ENCODE results near the gene THAP11. TPM values are rescaled to one million over a fixed set of nuclear protein-coding genes. Genes with fewer than 3 reads are reported as not detected.

The THAP11 gene
- total RNA-seq: 10 to 100 TPM; 30.2 to 37.8 (median 35.0) TPM
- polyA plus RNA-seq: 10 to 100 TPM; 31.9 to 78.6 (median 35.0) TPM
- long read RNA-seq, donor 1, transcript THAP11-201 (1 exons, 2,114 nt): major isoform, 85 of 85 reads
- long read RNA-seq, donor 1, partial matches to known transcripts: 0 of 85 reads
- long read RNA-seq, donor 1, other reads (novel, unspliced or antisense): 0 of 85 reads
- long read RNA-seq, donor 2, transcript THAP11-201 (1 exons, 2,114 nt): major isoform, 164 of 164 reads
- long read RNA-seq, donor 2, partial matches to known transcripts: 0 of 164 reads
- long read RNA-seq, donor 2, other reads (novel, unspliced or antisense): 0 of 164 reads

- peak within 1 kb of the TSS; percentile 100 for H3K27ac ChIP-seq
- ATAC-seq (peak; percentile 78 to 81 (median 81)), DNase-seq (peak; percentile 93 to 97)
- 0 to 1% (median 1%) methylated on average over 64 to 83 of the region's 83 CpGs for WGBS, 3 donors
- intact Hi-C loops (cut with DNase I): loop anchor here in 1 of 2 donors (10.0 kb wide), 1 partner anchor 393 kb away; the partner anchor contains the start of gene ESRP2
- H3K4me3 ChIP-seq: peak within 1 kb of the TSS; percentile 100
- no peaks in the 10 kb centered on the region for H3K27me3 ChIP-seq (ENCODE audit: insufficient read depth in 3 of 3, low read length in 2 of 3)
- TF ChIP-seq CTCF (IDR thresholded peaks at IDR 0.05): peak; percentile 79
- H3K9me3 ChIP-seq: no peaks in the 10 kb centered on the region
- H3K36me3 ChIP-seq (ENCODE audit: insufficient read depth in 1 of 2, low read depth in 1 of 2): peaks cover 0 to 5% of the 10 kb centered on the region in 2 donors
- peaks cover 32% of the 10 kb centered on the region for H3K4me1 ChIP-seq
Observed at GRCh38 chr16:67841816-67842508, at the start of gene THAP11. Gene THAP11, plus strand, starts transcription at chr16:67842320. Its CDS starts 235 bp downstream, at chr16:67842555.

DNA sequence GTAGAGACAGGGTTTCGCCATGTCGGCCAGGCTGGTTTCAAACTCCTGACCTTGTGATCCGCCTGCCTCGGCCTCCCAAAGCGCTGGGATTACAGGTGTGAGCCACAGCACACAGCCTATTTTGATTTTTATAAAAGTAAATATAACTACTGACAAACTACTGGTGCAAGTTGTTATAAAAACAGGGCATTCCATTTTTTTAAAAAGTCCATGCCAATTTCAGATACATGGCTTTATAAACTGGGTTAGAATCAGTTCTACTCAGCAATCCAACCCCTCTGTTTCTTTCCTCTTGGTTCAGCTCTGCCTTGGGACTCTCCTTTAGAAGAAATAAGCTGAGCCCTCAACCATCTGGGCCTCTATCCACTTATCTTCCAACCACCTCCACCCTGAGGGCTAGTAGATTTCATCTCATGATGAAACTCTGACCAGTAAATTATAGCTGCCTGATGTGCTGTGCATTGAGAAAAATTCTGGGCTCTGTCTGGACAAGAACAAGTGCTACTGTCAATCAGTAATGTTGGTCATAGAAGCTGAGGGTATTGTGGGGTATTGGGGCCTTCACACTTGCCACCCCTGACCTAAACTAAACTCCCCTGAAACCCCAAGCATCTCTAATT, 45.9 kb upstream of the THAP11 start:
- H3K36me3 ChIP-seq (ENCODE audit: insufficient read depth in 1 of 2, low read depth in 1 of 2): peaks cover 0 to 19% of the 10 kb centered on the region in 2 donors
- 97 to 99% (median 98%) methylated on average over 5 of the region's 5 CpGs for WGBS, 3 donors
- intact Hi-C loops (cut with DNase I): no loop called here
- H3K27me3 ChIP-seq (ENCODE audit: insufficient read depth in 3 of 3, low read length in 2 of 3): no peaks in the 10 kb centered on the region
- H3K9me3 ChIP-seq: no peaks in the 10 kb centered on the region
- no peak overlapping the region for H3K4me3 ChIP-seq
- peak overlapping the region; percentile 10 for H3K27ac ChIP-seq
- ATAC-seq (peak in 2 of 4 donors; percentile 3 to 15), DNase-seq (no peak)
- peaks cover 40% of the 10 kb centered on the region for H3K4me1 ChIP-seq
- TF ChIP-seq CTCF (IDR thresholded peaks at IDR 0.05): no peak

- Histone ChIP-seq H3K27ac (peak overlapping the region; percentile 87), H3K4me3 (peak overlapping the region; percentile 17), H3K36me3 (ENCODE audit: insufficient read depth in 1 of 2, low read depth in 1 of 2) (peaks cover 3 to 53% of the 10 kb centered on the region in 2 donors), H3K27me3 (ENCODE audit: insufficient read depth in 3 of 3, low read length in 2 of 3) (no peaks in the 10 kb centered on the region), H3K9me3 (no peaks in the 10 kb centered on the region), H3K4me1 (peaks cover 57% of the 10 kb centered on the region)
- intact Hi-C loops (cut with DNase I): loop anchor here in 1 of 2 donors (5.0 kb wide), 1 partner anchor 78 kb away; no protein-coding TSS in a partner anchor
- TF ChIP-seq CTCF (IDR thresholded peaks at IDR 0.05): no peak
- peak; percentile 97 to 99 (median 98) for ATAC-seq
- 53 to 68% (median 62%) methylated on average over 7 of the region's 7 CpGs for WGBS, 3 donors
- DNase-seq: peak; percentile 71 to 88
Observed at GRCh38 chr16:67800338-67800926, 41.7 kb upstream of the THAP11 start.

- Histone ChIP-seq H3K27me3 (ENCODE audit: insufficient read depth in 3 of 3, low read length in 2 of 3) (no peaks in the 10 kb centered on the region), H3K9me3 (no peaks in the 10 kb centered on the region), H3K27ac (peak overlapping the region; percentile 87), H3K36me3 (ENCODE audit: insufficient read depth in 1 of 2, low read depth in 1 of 2) (peaks cover 3 to 53% of the 10 kb centered on the region in 2 donors), H3K4me1 (peaks cover 56% of the 10 kb centered on the region), H3K4me3 (no peak overlapping the region)
- intact Hi-C loops (cut with DNase I): loop anchor here in 1 of 2 donors (5.0 kb wide), 1 partner anchor 79 kb away; no protein-coding TSS in a partner anchor
- WGBS, 3 donors: 87 to 100% (median 95%) methylated on average over 1 of the region's 1 CpG
- DNase-seq (no peak), ATAC-seq (no peak)
- no peak for TF ChIP-seq CTCF (IDR thresholded peaks at IDR 0.05)
Observed at GRCh38 chr16:67801241-67801640, 40.9 kb upstream of the THAP11 start.
